HK-2 (cell line): ENCODE data around the gene PM20D2.

ENCODE experiments used
- DNase-seq: peaks from one replicate; pipeline ENCODE4 v3.0.0-alpha.2; 2018; ENCODE audit not compliant: unreplicated experiment

The PM20D2 gene

GRCh38 chr6:89145091-89145955 lies 532 bp upstream of the PM20D2 start:
- no peak for DNase-seq

GRCh38 chr6:89146718-89147700 lies 1.2 kb downstream of the PM20D2 start:
- peak; percentile 52 for DNase-seq

GRCh38 chr6:89148016-89148750 lies 2.3 kb downstream of the PM20D2 start:
- DNase-seq: peak; percentile 35

GRCh38 chr6:89154131-89154530 lies 8.3 kb downstream of the PM20D2 start:
- no peak for DNase-seq

GRCh38 chr6:89160331-89161092 lies 14.7 kb downstream of the PM20D2 start:
- DNase-seq: no peak

GRCh38 chr6:89161326-89162046 lies 15.6 kb downstream of the PM20D2 start:
- DNase-seq: no peak

- no peak for DNase-seq
Measured at GRCh38 chr6:89162047-89162371, 16.2 kb downstream of the PM20D2 start.

GRCh38 chr6:89172131-89172530 lies 26.3 kb downstream of the PM20D2 start:
- DNase-seq: no peak

GRCh38 chr6:89173634-89174033 lies 27.8 kb downstream of the PM20D2 start:
- no peak for DNase-seq

GRCh38 chr6:89180112-89180511 lies 34.3 kb downstream of the PM20D2 start:
- no peak for DNase-seq

- DNase-seq: no peak
Measured at GRCh38 chr6:89180971-89181370, 35.1 kb downstream of the PM20D2 start.

- no peak for DNase-seq
Measured at GRCh38 chr6:89183294-89183693, 37.4 kb downstream of the PM20D2 start.

GRCh38 chr6:89184344-89184743 lies 38.5 kb downstream of the PM20D2 start:
- no peak for DNase-seq

- DNase-seq: no peak
Measured at GRCh38 chr6:89186762-89187161, 40.9 kb downstream of the PM20D2 start.

- no peak for DNase-seq
Measured at GRCh38 chr6:89187504-89187903, 41.6 kb downstream of the PM20D2 start.

GRCh38 chr6:89190741-89191140 lies 44.9 kb downstream of the PM20D2 start:
- no peak for DNase-seq

- DNase-seq: no peak
Measured at GRCh38 chr6:89194559-89194958, 48.7 kb downstream of the PM20D2 start.

- DNase-seq: no peak
Measured at GRCh38 chr6:89197141-89197540, 51.3 kb downstream of the PM20D2 start.

GRCh38 chr6:89198235-89198634 lies 52.4 kb downstream of the PM20D2 start:
- DNase-seq: no peak

GRCh38 chr6:89199579-89199978 lies 53.7 kb downstream of the PM20D2 start:
- DNase-seq: no peak
